H9 (cell line): ENCODE results near the gene F11R. TPM values are rescaled to one million over a fixed set of nuclear protein-coding genes. Genes with fewer than 3 reads are reported as not detected.

Experiments
- DNase-seq: peaks from one replicate; pipeline ENCODE4 v3.0.0-alpha.2; 2017
- H2AFZ ChIP-seq: one replicate; pipeline ENCODE4 v1.6.1; 2013; ENCODE audit warnings: mild to moderate bottlenecking, low read length, control low read depth, moderate library complexity
- H2AK5ac ChIP-seq: 2 replicates; pipeline ENCODE4 v1.6.1; 2013; ENCODE audit warnings: low read length, control low read depth, mixed read lengths; ENCODE audit not compliant: insufficient read length
- H2BK120ac ChIP-seq: one replicate; pipeline ENCODE4 v1.6.1; 2013; ENCODE audit warnings: low read depth, mild to moderate bottlenecking, low read length, control low read depth, inconsistent platforms; ENCODE audit not compliant: poor library complexity, severe bottlenecking
- H2BK12ac ChIP-seq: 2 replicates; pipeline ENCODE4 v1.6.1; 2013; ENCODE audit warnings: low read length, control low read depth, mixed read lengths, low read depth; ENCODE audit not compliant: insufficient read length
- H2BK15ac ChIP-seq: 2 replicates; pipeline ENCODE4 v1.6.1; 2013; ENCODE audit warnings: low read depth, low read length, control low read depth
- H2BK20ac ChIP-seq: one replicate; pipeline ENCODE4 v1.6.1; 2013; ENCODE audit warnings: low read depth, mild to moderate bottlenecking, low read length, control low read depth, inconsistent platforms; ENCODE audit not compliant: poor library complexity, severe bottlenecking
- H2BK5ac ChIP-seq: 2 replicates; pipeline ENCODE4 v1.6.1; 2013; ENCODE audit warnings: low read length, control low read depth, mixed read lengths; ENCODE audit not compliant: insufficient read length
- H3K14ac ChIP-seq: 2 replicates; pipeline ENCODE4 v1.6.1; 2013; ENCODE audit warnings: low read length, control low read depth; ENCODE audit not compliant: insufficient read depth
- H3K18ac ChIP-seq: 2 replicates; pipeline ENCODE4 v1.6.1; 2013; ENCODE audit warnings: low read depth, mild to moderate bottlenecking, mixed read lengths, low read length, control low read depth; ENCODE audit not compliant: insufficient read length
- H3K23ac ChIP-seq: 2 replicates; pipeline ENCODE4 v1.6.1; 2013; ENCODE audit warnings: low read length, control low read depth, mixed read lengths, low read depth; ENCODE audit not compliant: insufficient read length
- H3K23me2 ChIP-seq: 2 replicates; pipeline ENCODE4 v1.6.1; 2013; ENCODE audit warnings: low read depth, mild to moderate bottlenecking, mixed read lengths, low read length, control low read depth; ENCODE audit not compliant: insufficient read length, poor library complexity, severe bottlenecking
- H3K27ac ChIP-seq: 2 replicates; pipeline ENCODE4 v1.5.1; 2013; ENCODE audit warnings: low read length, control low read depth, mixed read lengths, low read depth; ENCODE audit not compliant: insufficient read length
- H3K27me3 ChIP-seq: 2 replicates; pipeline ENCODE4 v1.6.1; 2013; ENCODE audit warnings: low read length, control low read depth, inconsistent platforms; ENCODE audit not compliant: insufficient read depth
- H3K4ac ChIP-seq: 2 replicates; pipeline ENCODE4 v1.6.1; 2013; ENCODE audit warnings: low read depth, mild to moderate bottlenecking, control low read depth, inconsistent platforms, low read length, moderate library complexity
- H3K4me1 ChIP-seq: 2 replicates; pipeline ENCODE4 v1.6.1; 2013; ENCODE audit warnings: low read length, control low read depth, inconsistent platforms; ENCODE audit not compliant: insufficient read depth
- H3K4me2 ChIP-seq: 2 replicates; pipeline ENCODE4 v1.6.1; 2013; ENCODE audit warnings: low read length, control low read depth, mixed read lengths; ENCODE audit not compliant: insufficient read length, insufficient read depth
- H3K56ac ChIP-seq: 2 replicates; pipeline ENCODE4 v1.6.1; 2013; ENCODE audit warnings: low read depth, mild to moderate bottlenecking, mixed read lengths, low read length, control low read depth; ENCODE audit not compliant: insufficient read length
- H3K79me1 ChIP-seq: 2 replicates; pipeline ENCODE4 v1.6.1; 2013; ENCODE audit warnings: low read depth, mild to moderate bottlenecking, moderate library complexity, low read length, control low read depth, inconsistent platforms; ENCODE audit not compliant: insufficient read depth, poor library complexity, severe bottlenecking
- H3K79me2 ChIP-seq: 2 replicates; pipeline ENCODE4 v1.6.1; 2013; ENCODE audit warnings: low read length, control low read depth, inconsistent platforms; ENCODE audit not compliant: insufficient read depth
- H3K9ac ChIP-seq: 2 replicates; pipeline ENCODE4 v1.6.1; 2013; ENCODE audit warnings: low read length, control low read depth, mixed read lengths; ENCODE audit not compliant: insufficient read length; ENCODE audit errors: extremely low read depth
- H3K9me3 ChIP-seq: one replicate; pipeline ENCODE4 v1.6.1; 2013; ENCODE audit warnings: low read depth, low read length, inconsistent platforms; ENCODE audit not compliant: control insufficient read depth
- H3T11ph ChIP-seq: one replicate; pipeline ENCODE4 v1.6.1; 2013; ENCODE audit warnings: mild to moderate bottlenecking, low read length, control low read depth, inconsistent platforms
- H4K20me1 ChIP-seq: one replicate; pipeline ENCODE4 v1.6.1; 2013; ENCODE audit not compliant: control insufficient read depth, insufficient read length, insufficient read depth
- H4K5ac ChIP-seq: 2 replicates; pipeline ENCODE4 v1.6.1; 2013; ENCODE audit warnings: low read depth, mild to moderate bottlenecking, mixed read lengths, low read length, control low read depth; ENCODE audit not compliant: insufficient read length
- H4K8ac ChIP-seq: replicated peaks from 2 replicates; pipeline ENCODE4 v1.6.1; 2013; ENCODE audit warnings: low read length, control low read depth, mixed read lengths, low read depth; ENCODE audit not compliant: insufficient read length
- H4K91ac ChIP-seq: 2 replicates; pipeline ENCODE4 v1.6.1; 2013; ENCODE audit warnings: low read depth, mild to moderate bottlenecking, moderate library complexity, mixed read lengths, low read length, control low read depth; ENCODE audit not compliant: insufficient read length
- H3K27ac Mint-ChIP-seq, 3 experiments: 2 replicates in 2 of 3; 3 replicates in 1 of 3; pipeline ENCODE4 v1.8.0; 2020 to 2021; ENCODE audit warnings: mixed read lengths in 3 of 3, mild to moderate bottlenecking in 1 of 3, moderate library complexity in 1 of 3
- H3K27me3 Mint-ChIP-seq: 2 replicates; pipeline ENCODE4 v1.8.0; 2021; ENCODE audit warnings: low read depth, mild to moderate bottlenecking, moderate library complexity, mixed read lengths
- H3K36me3 Mint-ChIP-seq, 3 experiments: 2 replicates in 2 of 3; 3 replicates in 1 of 3; pipeline ENCODE4 v1.8.0; 2020 to 2021; ENCODE audit warnings: low read depth in 3 of 3, mixed read lengths in 3 of 3; ENCODE audit not compliant: insufficient read depth in 1 of 3
- H3K4me1 Mint-ChIP-seq, 2 experiments: 2 replicates each; pipeline ENCODE4 v1.8.0; 2020; ENCODE audit warnings: mixed read lengths in 2 of 2
- H3K4me3 Mint-ChIP-seq, 2 experiments: 2 replicates in 1 of 2; 3 replicates in 1 of 2; pipeline ENCODE4 v1.8.0; 2020 to 2021; ENCODE audit warnings: mild to moderate bottlenecking in 2 of 2, mixed read lengths in 2 of 2, moderate library complexity in 1 of 2
- H3K9me3 Mint-ChIP-seq, 2 experiments: 2 replicates in 1 of 2; 3 replicates in 1 of 2; pipeline ENCODE4 v1.8.0; 2020; ENCODE audit warnings: mild to moderate bottlenecking in 2 of 2, mixed read lengths in 2 of 2, moderate library complexity in 1 of 2
- CTCF ChIP-seq: fragments of 200-600 bp; sonication (generic); conservative IDR thresholded peaks from 3 replicates; pipeline ENCODE4 v1.8.0; 2021; ENCODE audit warnings: antibody characterized with exemption, mild to moderate bottlenecking
- WGBS: extraction: QIAGEN DNeasy Blood & Tissue Kit; methylation state at CpG from one replicate; pipeline ENCODE4 v1.1.7; 2013; ENCODE audit warnings: missing lambda C conversion rate, low lambda C conversion rate, mixed read lengths; ENCODE audit not compliant: insufficient read length; ENCODE audit errors: extremely low coverage; 5-methylcytosine and 5-hydroxymethylcytosine counted together
- total RNA-seq: library from RNA; stranded (reverse); gene quantifications from 2 replicates; pipeline ENCODE4 v1.2.1, GENCODE V29; 2021

The F11R gene
- total RNA-seq, 1 experiment from 2014 or later, result 174 TPM

- Histone ChIP-seq H2BK120ac (no peak overlapping the region), H3K79me2 (peaks cover 37% of the 10 kb centered on the region; the same call in 1 of the 2 replicates), H4K20me1 (no peaks in the 10 kb centered on the region), H2AFZ (no peak overlapping the region), H3K23ac (no peak overlapping the region), H3K9me3 (no peaks in the 10 kb centered on the region), H3K23me2 (no peaks in the 10 kb centered on the region), H4K91ac (no peak overlapping the region), H3K14ac (no peak overlapping the region), H4K8ac (no peak overlapping the region), H3K4me1 (no peaks in the 10 kb centered on the region; the same call in 1 of the 2 replicates), H2AK5ac (no peak overlapping the region), H3K4ac (no peak overlapping the region), H3K18ac (no peak overlapping the region), H3K79me1 (peaks cover 10% of the 10 kb centered on the region), H4K5ac (no peak overlapping the region), H3K27me3 (no peaks in the 10 kb centered on the region), H2BK5ac (no peak overlapping the region), H3T11ph (no peak overlapping the region), H2BK20ac (no peak overlapping the region), H3K9ac (no peak overlapping the region), H3K56ac (no peak overlapping the region), H2BK15ac (no peak overlapping the region), H3K27ac (no peak overlapping the region), H2BK12ac (no peak overlapping the region), H3K4me2 (no peak overlapping the region)
- peak overlapping the region in 2 of 3 experiments; percentile 11 to 64; a peak in 4 of 7 replicates for H3K27ac Mint-ChIP-seq
- peaks cover 5 to 20% (median 19%) of the 10 kb centered on the region in 3 experiments; a peak in 5 of 7 replicates for H3K36me3 Mint-ChIP-seq
- no peak overlapping the region for H3K4me3 Mint-ChIP-seq
- H3K27me3 Mint-ChIP-seq, result no peaks in the 10 kb centered on the region
- DNase-seq, result no peak
- TF ChIP-seq CTCF, result no peak
- WGBS, result no CpG with 5 or more reads among the region's 8 CpGs
- H3K9me3 Mint-ChIP-seq, result no peaks in the 10 kb centered on the region
- H3K4me1 Mint-ChIP-seq, result peaks cover 12 to 17% of the 10 kb centered on the region in 2 experiments
These were observed 14.4 kb downstream of the F11R start for GRCh38 chr1:161006563-161006962.
